Upper lobe of left lung (tissue), 6 donors: ENCODE measurements around the gene MBNL2. TPM values are rescaled to one million over a fixed set of nuclear protein-coding genes. Genes with fewer than 3 reads are reported as not detected.

Experiments used
- ATAC-seq, 2 donors: fragments of 200-7000 bp; cut with Tn5 transposase; one replicate each; pipeline ENCODE4 v1.9.1; 2022; ENCODE audit warnings: mild to moderate bottlenecking in 2 of 2, moderate library complexity in 2 of 2; ENCODE audit not compliant: low FRiP score in 2 of 2
- DNase-seq, 2 donors: peaks; one replicate each; pipeline ENCODE4 v3.0.0-alpha.2; 2019 to 2020
- H3K27ac ChIP-seq, 4 donors: fragments of 200-600 bp; sonication (generic); one replicate each; pipeline ENCODE4 v1.5.1; 2016 to 2019
- H3K27me3 ChIP-seq, 4 donors: fragments of 200-600 bp; sonication (generic); one replicate each; pipeline ENCODE4 v1.5.1; 2017 to 2019
- H3K36me3 ChIP-seq, 4 donors: fragments of 200-600 bp; sonication (generic); one replicate each; pipeline ENCODE4 v1.5.1; 2016 to 2019
- H3K4me1 ChIP-seq, 4 donors: fragments of 200-600 bp; sonication (generic); one replicate each; pipeline ENCODE4 v1.5.1; 2018 to 2019
- H3K4me3 ChIP-seq, 4 donors: fragments of 200-600 bp; sonication (generic); one replicate each; pipeline ENCODE4 v1.5.1; 2017 to 2019; ENCODE audit warnings: mild to moderate bottlenecking in 2 of 4, moderate library complexity in 1 of 4
- H3K9me3 ChIP-seq, 4 donors: fragments of 200-600 bp; sonication (generic); one replicate each; pipeline ENCODE4 v1.5.1; 2018 to 2019
- EP300 ChIP-seq, 4 donors: sonication (generic); formaldehyde crosslinking; IDR thresholded peaks; one replicate each; pipeline ENCODE4 v1.5.1; 2017; ENCODE audit warnings: antibody characterized with exemption in 4 of 4, control low read depth in 2 of 4
- POLR2A ChIP-seq, 4 donors: fragments of 450-650 bp; IDR thresholded peaks; one replicate each; pipeline ENCODE4 v1.5.1; 2016 to 2017; ENCODE audit warnings: antibody characterized with exemption in 4 of 4, mild to moderate bottlenecking in 2 of 4
- POLR2AphosphoS5 ChIP-seq, 2 donors: sonication (generic); formaldehyde crosslinking; IDR thresholded peaks; one replicate each; pipeline ENCODE4 v1.5.1; 2017; ENCODE audit warnings: antibody characterized with exemption in 2 of 2
- WGBS, 2 donors: methylation state at CpG; one replicate each; pipeline ENCODE4 v1.1.5; 2017 to 2018; 5-methylcytosine and 5-hydroxymethylcytosine counted together
- total RNA-seq, 6 donors: library from RNA; depleted of rRNA in 4 of 6; stranded (reverse); fragments of >200 nt in 4 of 6; gene quantifications; one replicate each; pipeline versions ENCODE4 v1.1.0 to v1.2.1, GENCODE V29; 2016 to 2021
- TF ChIP-seq, protein P1 (sequence below), 6 experiments: fragments of 450-650 bp in 4 of 6; fragments of 200-600 bp in 2 of 6; sonication (generic) in 2 of 6; IDR thresholded peaks; one replicate each; pipeline ENCODE4 v1.5.1; 2016 to 2019; ENCODE audit warnings: antibody characterized with exemption in 6 of 6
- donor health status: DM: no; HTN: no; CAD: no; lungs with moderate emphysema.
- donor health status: DM: no; HTN: yes; CAD: no; lungs with severe emphysema.

Gene MBNL2
- total RNA-seq, 6 donors from 2014 or later: 40.9 to 78.4 (median 51.3) TPM

DNA sequence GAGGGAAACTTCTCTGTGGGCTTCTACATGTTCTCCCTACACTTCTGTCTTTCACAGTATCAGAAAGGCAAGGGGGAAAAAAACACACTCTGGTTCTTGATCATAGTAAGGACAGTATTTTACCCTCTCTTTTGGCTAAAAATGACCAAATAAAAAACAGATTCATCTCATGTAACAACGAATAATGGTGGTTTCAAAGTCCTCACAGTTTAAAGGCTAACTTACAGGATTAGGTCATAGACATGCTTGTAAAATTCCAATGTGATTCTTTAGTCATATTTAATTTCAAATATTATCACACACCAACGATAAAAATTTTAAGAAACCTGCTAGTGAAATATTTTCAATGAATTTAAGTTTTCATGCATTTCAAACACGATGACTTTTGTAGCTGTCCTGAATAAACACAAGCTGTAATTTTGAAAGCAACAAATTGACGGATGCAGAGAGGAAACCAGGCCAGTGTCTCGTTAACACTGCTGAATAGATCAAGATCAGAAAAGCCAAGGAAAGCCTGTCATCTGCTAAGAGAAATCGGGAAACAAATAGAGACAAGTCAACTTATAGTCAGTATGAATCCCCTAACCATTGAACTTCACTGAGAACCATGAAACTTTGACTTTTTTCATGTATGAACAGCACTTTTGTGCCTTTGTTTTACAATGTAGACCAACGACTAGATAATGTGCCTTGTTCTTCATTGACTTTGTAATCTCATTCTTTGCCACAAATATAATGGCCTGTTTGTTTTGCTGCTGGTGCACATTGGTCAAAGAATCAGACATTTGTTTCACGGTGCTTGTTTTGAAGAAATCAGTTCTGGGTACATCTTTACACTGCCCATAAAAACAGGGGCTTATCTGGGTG, 22.0 kb downstream of the MBNL2 start:
- Histone ChIP-seq H3K4me3 (no peak overlapping the region), H3K4me1 (peaks cover 55 to 72% (median 63%) of the 10 kb centered on the region in 4 donors), H3K27me3 (no peaks in the 10 kb centered on the region), H3K9me3 (no peaks in the 10 kb centered on the region), H3K27ac (peak overlapping the region; percentile 35 to 80 (median 55)), H3K36me3 (no peaks in the 10 kb centered on the region)
- ATAC-seq: no peak
- no peak for DNase-seq
- TF ChIP-seq POLR2AphosphoS5 (IDR thresholded peaks at IDR 0.05): no peak
- 36 to 49% methylated on average over 8 of the region's 8 CpGs for WGBS, 2 donors

- Histone ChIP-seq H3K4me1 (peaks cover 58 to 71% (median 63%) of the 10 kb centered on the region in 4 donors), H3K27me3 (no peaks in the 10 kb centered on the region), H3K4me3 (no peak overlapping the region), H3K27ac (peak overlapping the region; percentile 13 to 80 (median 58)), H3K9me3 (no peaks in the 10 kb centered on the region), H3K36me3 (no peaks in the 10 kb centered on the region)
- DNase-seq (no peak), ATAC-seq (no peak)
- no peak for TF ChIP-seq POLR2A (IDR thresholded peaks at IDR 0.05)
- TF ChIP-seq POLR2AphosphoS5 (IDR thresholded peaks at IDR 0.05): no peak
- no peak for TF ChIP-seq EP300 (IDR thresholded peaks at IDR 0.05)
- TF ChIP-seq, protein P1, sequence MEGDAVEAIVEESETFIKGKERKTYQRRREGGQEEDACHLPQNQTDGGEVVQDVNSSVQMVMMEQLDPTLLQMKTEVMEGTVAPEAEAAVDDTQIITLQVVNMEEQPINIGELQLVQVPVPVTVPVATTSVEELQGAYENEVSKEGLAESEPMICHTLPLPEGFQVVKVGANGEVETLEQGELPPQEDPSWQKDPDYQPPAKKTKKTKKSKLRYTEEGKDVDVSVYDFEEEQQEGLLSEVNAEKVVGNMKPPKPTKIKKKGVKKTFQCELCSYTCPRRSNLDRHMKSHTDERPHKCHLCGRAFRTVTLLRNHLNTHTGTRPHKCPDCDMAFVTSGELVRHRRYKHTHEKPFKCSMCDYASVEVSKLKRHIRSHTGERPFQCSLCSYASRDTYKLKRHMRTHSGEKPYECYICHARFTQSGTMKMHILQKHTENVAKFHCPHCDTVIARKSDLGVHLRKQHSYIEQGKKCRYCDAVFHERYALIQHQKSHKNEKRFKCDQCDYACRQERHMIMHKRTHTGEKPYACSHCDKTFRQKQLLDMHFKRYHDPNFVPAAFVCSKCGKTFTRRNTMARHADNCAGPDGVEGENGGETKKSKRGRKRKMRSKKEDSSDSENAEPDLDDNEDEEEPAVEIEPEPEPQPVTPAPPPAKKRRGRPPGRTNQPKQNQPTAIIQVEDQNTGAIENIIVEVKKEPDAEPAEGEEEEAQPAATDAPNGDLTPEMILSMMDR (IDR thresholded peaks at IDR 0.05): no peak
Observed at GRCh38 chr13:97245011-97245410, 22.9 kb downstream of the MBNL2 start.

GRCh38 chr13:97246596-97247158, 24.5 kb downstream of the MBNL2 start:
- H3K27ac ChIP-seq: peak overlapping the region; percentile 12 to 80 (median 34)
- no peak overlapping the region for H3K4me3 ChIP-seq
- WGBS, 2 donors: 54 to 58% methylated on average over 7 of the region's 7 CpGs
- no peaks in the 10 kb centered on the region for H3K9me3 ChIP-seq
- H3K4me1 ChIP-seq: peaks cover 52 to 70% (median 58%) of the 10 kb centered on the region in 4 donors
- no peak for DNase-seq
- H3K27me3 ChIP-seq: no peaks in the 10 kb centered on the region
- H3K36me3 ChIP-seq: no peaks in the 10 kb centered on the region
- TF ChIP-seq POLR2A (IDR thresholded peaks at IDR 0.05) (no peak), POLR2AphosphoS5 (IDR thresholded peaks at IDR 0.05) (no peak), EP300 (IDR thresholded peaks at IDR 0.05) (no peak)
- TF ChIP-seq, protein P1 (IDR thresholded peaks at IDR 0.05): no peak
- ATAC-seq: no peak

- TF ChIP-seq EP300 (IDR thresholded peaks at IDR 0.05) (no peak), POLR2A (IDR thresholded peaks at IDR 0.05) (no peak), POLR2AphosphoS5 (IDR thresholded peaks at IDR 0.05) (no peak)
- TF ChIP-seq, protein P1 (IDR thresholded peaks at IDR 0.05): no peak
- WGBS, 2 donors: 95 to 99% methylated on average over 6 of the region's 6 CpGs
- ATAC-seq: no peak
Observed at GRCh38 chr13:97248243-97248642, 26.1 kb downstream of the MBNL2 start.

GRCh38 chr13:97249093-97249795, 27.1 kb downstream of the MBNL2 start:
- H3K27me3 ChIP-seq: no peaks in the 10 kb centered on the region
- WGBS, 2 donors: 71 to 77% methylated on average over 5 of the region's 5 CpGs
- peak in 1 of 2 donors; percentile 68 for ATAC-seq
- peak overlapping the region in 3 of 4 donors; percentile 41 to 80 (median 43) for H3K27ac ChIP-seq
- no peak for DNase-seq
- TF ChIP-seq, protein P1 (IDR thresholded peaks at IDR 0.05): no peak
- no peak for TF ChIP-seq POLR2AphosphoS5 (IDR thresholded peaks at IDR 0.05)
- peaks cover 36 to 60% (median 43%) of the 10 kb centered on the region in 4 donors for H3K4me1 ChIP-seq
- H3K4me3 ChIP-seq: no peak overlapping the region
- H3K9me3 ChIP-seq: no peaks in the 10 kb centered on the region
- no peaks in the 10 kb centered on the region for H3K36me3 ChIP-seq

More at GRCh38 chr13:97248243-97248642, 26.1 kb downstream of the MBNL2 start:
- no peak for DNase-seq
- peak overlapping the region in 3 of 4 donors; percentile 1 to 80 (median 31) for H3K27ac ChIP-seq
- H3K36me3 ChIP-seq: no peaks in the 10 kb centered on the region
- H3K4me3 ChIP-seq: no peak overlapping the region
- H3K9me3 ChIP-seq: no peaks in the 10 kb centered on the region
- no peaks in the 10 kb centered on the region for H3K27me3 ChIP-seq
- H3K4me1 ChIP-seq: peaks cover 43 to 62% (median 47%) of the 10 kb centered on the region in 4 donors
